SK-N-SH (cell line): Measurements from ENCODE around the gene ZNF414. TPM values are rescaled to one million over a fixed set of nuclear protein-coding genes. Genes with fewer than 3 reads are reported as not detected.

Experiments used
- CTCF ChIA-PET: fragments of 300-600, 350-600 bp; formaldehyde crosslinking; extraction: SDS; loops from one replicate; lab custom pipeline; 2021; lab: Yijun Ruan, JAX
- POLR2A ChIA-PET: fragments of 350-600 bp; sonication (Branson Sonifier 250); formaldehyde crosslinking; extraction: SDS; loops from one replicate; lab custom pipeline; 2020; ENCODE audit warnings: antibody characterized with exemption, inconsistent platforms; lab: Yijun Ruan, JAX
- DNase-seq: peaks from one replicate; pipeline ENCODE4 v3.0.0; 2012
- H2AFZ ChIP-seq: fragments of 200-600 bp; sonication (generic); 2 replicates; pipeline ENCODE4 v1.8.1; 2016; ENCODE audit warnings: antibody characterized with exemption, mild to moderate bottlenecking, low read depth
- H3F3A ChIP-seq: fragments of 200-600 bp; sonication (generic); replicated peaks from 2 replicates; pipeline ENCODE3; 2016; ENCODE audit warnings: antibody characterized with exemption, mild to moderate bottlenecking; ENCODE audit not compliant: insufficient read depth
- H3K27ac ChIP-seq, 2 experiments: fragments of 200-500 bp in 1 of 2; fragments of 200-600 bp in 1 of 2; sonication (Bioruptor generic) in 1 of 2; sonication (generic), shearing (Covaris generic) in 1 of 2; 2 replicates each; pipeline versions ENCODE4 v1.5.1 to v1.6.1; 2014 to 2016; ENCODE audit warnings: low read depth in 2 of 2, inconsistent platforms in 1 of 2, low read length in 1 of 2, mild to moderate bottlenecking in 1 of 2, mixed read lengths in 1 of 2
- H3K27me3 ChIP-seq: fragments of 200-600 bp; sonication (generic), shearing (Covaris generic); 2 replicates; pipeline ENCODE4 v1.6.1; 2016; ENCODE audit warnings: mixed run types; ENCODE audit not compliant: insufficient read depth
- H3K36me3 ChIP-seq, 2 experiments: fragments of 200-500 bp in 1 of 2; fragments of 200-600 bp in 1 of 2; sonication (Bioruptor generic) in 1 of 2; sonication (generic) in 1 of 2; replicated peaks in 1 of 2; 2 replicates each; pipeline versions ENCODE3 to v1.5.1; 2014 to 2016; ENCODE audit warnings: low read length in 1 of 2, mild to moderate bottlenecking in 1 of 2; ENCODE audit not compliant: insufficient read depth in 2 of 2, control insufficient read depth in 1 of 2
- H3K4me1 ChIP-seq, 2 experiments: fragments of 200-500 bp in 1 of 2; fragments of 200-600 bp in 1 of 2; sonication (Bioruptor generic) in 1 of 2; sonication (generic), shearing (Covaris generic) in 1 of 2; 2 replicates each; pipeline versions ENCODE4 v1.5.1 to v1.6.1; 2014 to 2016; ENCODE audit warnings: low read depth in 1 of 2, low read length in 1 of 2, mixed run types in 1 of 2; ENCODE audit not compliant: insufficient read depth in 2 of 2, control insufficient read depth in 1 of 2
- H3K4me2 ChIP-seq: fragments of 200-600 bp; sonication (generic), shearing (Covaris generic); 2 replicates; pipeline ENCODE4 v1.6.1; 2017; ENCODE audit warnings: mixed run types
- H3K4me3 ChIP-seq, 2 experiments: fragments of 200-500 bp in 1 of 2; fragments of 200-600 bp in 1 of 2; sonication (Bioruptor generic) in 1 of 2; sonication (generic), shearing (Covaris generic) in 1 of 2; 2 replicates each; pipeline versions ENCODE4 v1.5.1 to v1.8.1; 2014 to 2016; ENCODE audit warnings: low read depth in 2 of 2, inconsistent platforms in 1 of 2, low read length in 1 of 2, mild to moderate bottlenecking in 1 of 2, mixed read lengths in 1 of 2, moderate library complexity in 1 of 2
- H3K79me2 ChIP-seq: fragments of 200-600 bp; sonication (generic); 2 replicates; pipeline ENCODE4 v1.8.1; 2017; ENCODE audit warnings: mild to moderate bottlenecking; ENCODE audit not compliant: insufficient read depth
- H3K9ac ChIP-seq: fragments of 200-600 bp; sonication (generic); 2 replicates; pipeline ENCODE4 v1.6.1; 2017; ENCODE audit warnings: mixed run types
- H3K9me2 ChIP-seq: fragments of 200-600 bp; sonication (generic); 2 replicates; pipeline ENCODE4 v1.6.1; 2017; ENCODE audit warnings: mixed run types
- H3K9me3 ChIP-seq: fragments of 200-600 bp; sonication (generic); 2 replicates; pipeline ENCODE4 v1.6.1; 2017; ENCODE audit warnings: mixed run types, mild to moderate bottlenecking, moderate library complexity
- H4K20me1 ChIP-seq: fragments of 200-600 bp; sonication (generic); 2 replicates; pipeline ENCODE4 v1.6.1; 2017; ENCODE audit warnings: mild to moderate bottlenecking, mixed run types; ENCODE audit not compliant: insufficient read depth
- EZH2phosphoT487 ChIP-seq: fragments of 200-600 bp; sonication (generic); IDR thresholded peaks from 2 replicates; pipeline ENCODE4 v1.6.1; 2017; ENCODE audit warnings: low read depth, mixed run types, mild to moderate bottlenecking, antibody characterized with exemption, moderate library complexity, borderline replicate concordance
- FOSL2 ChIP-seq: IDR thresholded peaks from 2 replicates; pipeline ENCODE4 v1.4.0; 2012; ENCODE audit warnings: low read depth, mild to moderate bottlenecking, moderate library complexity, borderline replicate concordance
- IRF3 ChIP-seq: fragments of 150-350 bp; IDR thresholded peaks from 2 replicates; pipeline ENCODE4 v1.6.1; 2016; ENCODE audit warnings: mild to moderate bottlenecking, low read depth, low read length
- JUND ChIP-seq: IDR thresholded peaks from 2 replicates; pipeline ENCODE4 v1.4.0; 2012
- MAX ChIP-seq: IDR thresholded peaks from 2 replicates; pipeline ENCODE4 v1.4.0; 2012; ENCODE audit warnings: low read depth
- MEF2A ChIP-seq: IDR thresholded peaks from 2 replicates; pipeline ENCODE4 v1.4.0; 2012; ENCODE audit warnings: low read depth, borderline replicate concordance
- NFIC ChIP-seq: IDR thresholded peaks from 2 replicates; pipeline ENCODE4 v1.4.0; 2012; ENCODE audit warnings: borderline replicate concordance
- POLR2AphosphoS5 ChIP-seq: IDR thresholded peaks from 2 replicates; pipeline ENCODE4 v1.6.1; 2012; ENCODE audit warnings: low read depth, low read length
- RAD21 ChIP-seq: IDR thresholded peaks from 2 replicates; pipeline ENCODE4 v1.6.1; 2012; ENCODE audit warnings: mild to moderate bottlenecking, low read length
- RFX5 ChIP-seq: IDR thresholded peaks from 2 replicates; pipeline ENCODE4 v1.6.1; 2012; ENCODE audit warnings: mild to moderate bottlenecking, improper control_type of control experiment, low read length
- RXRA ChIP-seq: IDR thresholded peaks from 2 replicates; pipeline ENCODE4 v1.4.0; 2012; ENCODE audit warnings: low read depth, mild to moderate bottlenecking, borderline replicate concordance
- SIN3A ChIP-seq: IDR thresholded peaks from 2 replicates; pipeline ENCODE4 v1.6.1; 2012; ENCODE audit warnings: low read depth, mild to moderate bottlenecking, low read length, moderate library complexity, borderline replicate concordance
- TAF1 ChIP-seq: IDR thresholded peaks from 2 replicates; pipeline ENCODE4 v1.6.1; 2012; ENCODE audit warnings: low read depth, mild to moderate bottlenecking, low read length, moderate library complexity, borderline replicate concordance
- WGBS: methylation state at CpG from one replicate; pipeline ENCODE4 v1.1.6; 2017; ENCODE audit warnings: low lambda C conversion rate; 5-methylcytosine and 5-hydroxymethylcytosine counted together
- polyA plus RNA-seq, 3 experiments: library from polyadenylated mRNA; depleted of rRNA; stranded (reverse); fragments of >200 nt; gene quantifications; 2 replicates each; pipeline ENCODE4 v1.2.3, GENCODE V29; 2012
- TF ChIP-seq, protein P1 (sequence below): IDR thresholded peaks from 2 replicates; pipeline ENCODE4 v1.4.0; 2012; ENCODE audit warnings: low read depth, borderline replicate concordance

The ZNF414 gene
- polyA plus RNA-seq, 1 of the 3 experiments (the other 2 are of a cell fraction): 17.0 TPM

GRCh38 chr19:8475005-8475404 lies 39.0 kb downstream of the ZNF414 start:
- CTCF ChIA-PET: no interaction called here
- H3K79me2 ChIP-seq: peaks cover 81% of the 10 kb centered on the region
- peaks cover 0 to 2% of the 10 kb centered on the region in 2 experiments; a peak in 1 of 4 replicates for H3K4me1 ChIP-seq
- H3K9me3 ChIP-seq: no peaks in the 10 kb centered on the region
- H3K9me2 ChIP-seq: no peaks in the 10 kb centered on the region
- no peak overlapping the region for H3K4me3 ChIP-seq
- H3K36me3 ChIP-seq: peaks cover 61 to 65% of the 10 kb centered on the region in 2 experiments
- no peak overlapping the region for H3K27ac ChIP-seq
- TF ChIP-seq EZH2phosphoT487 (no peak), IRF3 (no peak), RFX5 (no peak), SIN3A (no peak), FOSL2 (no peak), POLR2AphosphoS5 (no peak), MEF2A (no peak), RAD21 (no peak), MAX (no peak), RXRA (no peak), TAF1 (no peak)
- TF ChIP-seq, protein P1, sequence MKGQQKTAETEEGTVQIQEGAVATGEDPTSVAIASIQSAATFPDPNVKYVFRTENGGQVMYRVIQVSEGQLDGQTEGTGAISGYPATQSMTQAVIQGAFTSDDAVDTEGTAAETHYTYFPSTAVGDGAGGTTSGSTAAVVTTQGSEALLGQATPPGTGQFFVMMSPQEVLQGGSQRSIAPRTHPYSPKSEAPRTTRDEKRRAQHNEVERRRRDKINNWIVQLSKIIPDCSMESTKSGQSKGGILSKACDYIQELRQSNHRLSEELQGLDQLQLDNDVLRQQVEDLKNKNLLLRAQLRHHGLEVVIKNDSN: no peak
- DNase-seq: no peak
- H3F3A ChIP-seq: peaks cover 13% of the 10 kb centered on the region
- H3K9ac ChIP-seq: no peak overlapping the region
- H3K27me3 ChIP-seq: no peaks in the 10 kb centered on the region
- POLR2A ChIA-PET: no interaction called here
- H2AFZ ChIP-seq: no peak overlapping the region
- peaks cover 58% of the 10 kb centered on the region for H4K20me1 ChIP-seq
- WGBS: 91% methylated on average over 1 of the region's 1 CpG
- H3K4me2 ChIP-seq: no peak overlapping the region

GRCh38 chr19:8473648-8474476 lies 40.1 kb downstream of the ZNF414 start:
- no peak for DNase-seq

More at GRCh38 chr19:8473648-8474476, 40.1 kb downstream of the ZNF414 start:
- Histone ChIP-seq H2AFZ (no peak overlapping the region), H3K27ac (no peak overlapping the region), H3K4me1 (peaks cover 0 to 14% of the 10 kb centered on the region in 2 experiments; a peak in 2 of 4 replicates), H4K20me1 (peaks cover 59% of the 10 kb centered on the region), H3K4me3 (no peak overlapping the region), H3F3A (peaks cover 13% of the 10 kb centered on the region), H3K36me3 (peaks cover 73 to 76% of the 10 kb centered on the region in 2 experiments), H3K9ac (no peak overlapping the region), H3K79me2 (peaks cover 81% of the 10 kb centered on the region), H3K9me2 (no peaks in the 10 kb centered on the region), H3K9me3 (no peaks in the 10 kb centered on the region), H3K27me3 (no peaks in the 10 kb centered on the region), H3K4me2 (no peak overlapping the region)
- WGBS: 77% methylated on average over 6 of the region's 6 CpGs
- POLR2A ChIA-PET: no interaction called here
- CTCF ChIA-PET: interaction anchor here (0.6 kb wide), 1 partner anchor 9 kb away, joined by 3 read pairs; no protein-coding TSS in a partner anchor
- TF ChIP-seq RAD21 (no peak), EZH2phosphoT487 (no peak), JUND (no peak), NFIC (no peak)
